GM19193 (cell line): Measurements from ENCODE around the gene SLC39A5.
A peak's percentile ranks its signal among the peaks of the same experiment; 100 is the strongest.

Source experiments
- POLR2A ChIP-seq: IDR thresholded peaks from 4 replicates; pipeline ENCODE4 v1.6.1; 2011; ENCODE audit not compliant: insufficient read depth, insufficient read length; ENCODE audit errors: extremely low read depth

Gene SLC39A5

DNA sequence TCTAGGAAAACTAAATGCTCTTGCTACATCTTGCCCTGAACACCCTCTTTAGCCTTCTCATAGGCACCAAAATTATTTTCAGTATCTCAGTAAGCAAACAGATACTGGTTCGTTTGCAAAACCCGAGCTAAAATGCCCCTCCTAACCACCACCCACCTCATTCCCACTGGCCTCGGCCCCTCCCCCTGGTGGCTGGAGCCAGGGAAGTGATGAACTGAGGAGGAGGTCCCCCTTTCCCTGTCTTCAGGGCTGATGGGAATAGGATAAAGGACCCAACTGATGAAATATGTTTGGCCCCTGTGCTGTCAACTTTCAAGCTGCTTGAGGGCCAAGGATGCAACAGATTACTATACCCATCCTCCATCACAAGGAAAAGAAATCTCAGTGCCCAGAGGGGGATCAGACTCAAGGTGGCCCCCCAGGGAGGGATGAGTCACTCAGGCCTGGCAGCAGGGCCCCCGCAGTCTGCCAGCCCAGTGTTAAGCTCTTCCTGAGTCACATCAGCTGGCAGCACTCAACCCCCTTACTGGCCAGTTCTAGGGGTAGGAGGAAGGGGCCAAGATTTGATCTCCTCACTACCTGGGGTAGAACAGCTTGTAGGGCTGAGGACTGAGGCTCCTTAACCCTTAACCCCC, 26.6 kb downstream of the SLC39A5 start:
- TF ChIP-seq POLR2A, result no peak

DNA sequence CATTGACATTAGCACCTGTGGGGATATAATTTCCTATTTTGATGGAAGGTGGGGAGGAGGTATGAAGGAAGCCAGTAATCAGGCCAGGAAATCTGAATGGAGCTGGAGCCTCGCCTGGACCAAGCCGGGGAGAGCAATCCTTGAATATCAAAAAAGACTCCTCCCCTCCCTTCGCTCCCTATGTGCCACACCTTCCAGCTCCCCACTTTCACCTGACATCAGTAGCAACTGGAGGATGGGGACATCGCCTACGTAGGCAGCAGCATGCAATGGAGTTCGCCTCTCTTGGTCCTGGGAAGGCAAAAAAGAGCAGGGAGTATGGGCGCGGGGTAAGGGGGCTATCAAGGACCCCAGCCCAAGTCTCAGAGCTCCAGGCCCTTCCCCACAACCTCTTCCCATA, 27.2 kb downstream of the SLC39A5 start:
- TF ChIP-seq POLR2A, result no peak

DNA sequence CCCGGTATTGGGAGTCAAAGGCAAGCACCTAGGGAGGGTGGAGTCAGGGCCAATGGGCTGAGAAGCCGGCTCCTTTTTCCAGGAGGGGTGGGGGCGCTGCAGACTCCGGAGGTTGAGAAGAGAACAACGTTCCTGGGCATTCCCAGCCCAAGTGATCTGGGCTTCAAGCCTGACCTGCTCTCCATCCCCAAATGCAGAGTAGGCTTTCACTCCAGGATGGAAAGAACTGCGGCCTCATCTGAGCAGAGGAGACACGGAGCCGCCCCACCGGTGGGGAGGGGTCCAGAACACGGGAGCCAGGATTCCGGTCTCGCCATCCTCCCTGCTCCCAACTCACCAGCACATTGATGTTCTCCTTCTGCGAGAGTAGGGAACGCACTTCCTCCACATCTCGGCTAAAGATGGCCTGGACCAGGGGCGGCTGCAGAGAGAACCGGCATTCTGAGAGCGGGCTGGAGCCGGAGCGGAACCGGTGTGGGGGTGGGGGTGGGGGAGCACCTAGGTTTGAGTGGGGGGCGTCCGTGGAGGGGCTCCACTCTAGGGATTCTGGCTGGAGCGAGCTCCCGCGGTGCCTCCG, 27.7 kb downstream of the SLC39A5 start:
- TF ChIP-seq POLR2A, result no peak

DNA sequence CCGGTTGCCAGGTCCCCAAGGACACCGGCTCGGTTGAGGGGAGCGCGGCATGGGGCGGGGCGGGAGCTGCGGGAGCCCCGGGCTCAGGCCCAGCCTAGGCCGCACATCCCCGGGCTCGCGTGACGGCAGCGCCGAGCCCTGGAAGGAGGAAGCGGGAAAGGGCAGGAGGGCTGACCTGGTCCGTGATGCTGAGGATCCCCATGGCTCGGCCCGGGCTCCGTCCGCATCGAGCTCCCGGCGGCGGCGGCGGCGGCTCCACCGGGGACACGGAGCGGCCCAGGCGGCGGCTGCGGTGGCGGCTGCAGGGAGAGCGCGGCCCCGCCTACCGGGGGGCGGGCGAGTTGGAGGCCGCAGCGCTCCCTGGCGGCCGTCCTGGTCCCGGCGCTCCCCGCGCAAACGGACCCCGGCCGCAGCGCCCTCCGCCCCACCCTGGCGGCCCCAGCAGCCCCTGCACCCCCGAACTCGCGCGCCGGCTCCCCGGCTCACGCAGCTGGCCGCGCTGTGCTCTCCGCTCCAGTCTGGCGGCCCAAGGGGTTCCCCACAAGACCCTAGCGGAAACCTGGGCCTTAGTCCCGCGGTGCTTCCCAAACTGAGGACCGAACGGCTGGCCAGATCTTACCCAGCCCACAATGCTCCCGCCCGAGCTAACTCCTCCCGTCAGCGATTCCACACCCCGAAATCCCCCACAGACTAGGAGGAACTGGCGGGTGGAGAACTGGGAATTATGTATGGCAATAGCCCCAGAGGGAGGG, 28.4 kb downstream of the SLC39A5 start, which contains the start of gene ANKRD52:
Gene ANKRD52, minus strand, starts transcription at position 317 of the 752 bp plus-strand sequence. Its CDS starts 115 bp downstream, at position 202.
- TF ChIP-seq POLR2A, result peak; percentile 63

DNA sequence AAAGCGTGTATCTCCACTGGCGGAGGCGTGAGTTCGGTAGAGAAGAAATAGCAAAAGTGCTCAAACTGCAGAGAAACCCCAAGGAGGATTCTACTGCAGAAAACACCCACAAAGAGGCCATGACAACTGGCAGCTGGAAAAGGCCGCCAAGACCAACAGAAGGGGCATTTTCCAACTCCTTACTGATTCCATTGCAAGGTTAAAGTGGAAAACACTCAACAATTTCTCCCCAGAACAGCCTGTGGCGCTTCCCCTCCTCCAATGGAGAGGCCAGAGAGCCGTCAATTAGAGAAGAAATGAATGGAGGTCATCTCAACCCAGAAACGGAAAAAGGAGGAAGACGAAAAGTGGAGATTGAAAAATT, 29.0 kb downstream of the SLC39A5 start:
- no peak for TF ChIP-seq POLR2A

DNA sequence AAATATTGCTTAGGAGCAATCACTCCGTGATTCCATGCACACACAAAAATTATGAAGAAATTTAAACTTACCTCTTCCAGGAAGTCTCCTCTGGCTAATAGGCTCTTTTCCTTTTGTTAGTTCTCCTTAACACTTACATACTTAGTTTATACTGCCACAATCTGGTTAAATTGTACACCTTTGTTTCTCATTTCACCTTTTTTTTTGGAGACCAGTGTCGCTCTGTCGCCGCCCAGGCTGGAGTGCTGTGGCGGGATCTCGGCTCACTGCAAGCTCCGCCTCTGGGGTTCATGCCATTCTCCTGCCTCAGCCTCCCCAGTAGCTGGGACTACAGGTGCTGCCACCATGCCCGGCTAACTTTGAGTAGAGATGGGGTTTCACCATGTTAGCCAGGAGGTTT, 30.5 kb downstream of the SLC39A5 start:
- no peak for TF ChIP-seq POLR2A

DNA sequence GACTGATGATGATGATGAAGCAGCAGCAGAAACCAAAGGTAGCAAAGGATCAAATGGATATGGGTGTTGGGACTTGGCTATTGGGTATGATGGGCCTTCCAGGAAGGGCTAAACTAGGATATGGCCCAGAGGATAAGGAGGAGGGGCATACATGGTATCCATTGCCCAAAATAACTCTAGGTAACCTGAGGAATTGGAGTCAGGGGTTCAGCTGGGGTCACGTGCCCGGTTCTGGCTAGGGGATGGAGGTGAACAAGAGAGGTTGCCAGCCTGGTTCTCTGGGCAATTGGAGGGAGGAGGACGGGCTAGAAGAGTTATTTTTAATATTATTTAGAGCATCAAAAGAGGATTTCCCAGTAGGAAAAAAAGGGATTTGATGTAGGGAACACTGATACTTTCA, 31.1 kb downstream of the SLC39A5 start:
- no peak for TF ChIP-seq POLR2A

DNA sequence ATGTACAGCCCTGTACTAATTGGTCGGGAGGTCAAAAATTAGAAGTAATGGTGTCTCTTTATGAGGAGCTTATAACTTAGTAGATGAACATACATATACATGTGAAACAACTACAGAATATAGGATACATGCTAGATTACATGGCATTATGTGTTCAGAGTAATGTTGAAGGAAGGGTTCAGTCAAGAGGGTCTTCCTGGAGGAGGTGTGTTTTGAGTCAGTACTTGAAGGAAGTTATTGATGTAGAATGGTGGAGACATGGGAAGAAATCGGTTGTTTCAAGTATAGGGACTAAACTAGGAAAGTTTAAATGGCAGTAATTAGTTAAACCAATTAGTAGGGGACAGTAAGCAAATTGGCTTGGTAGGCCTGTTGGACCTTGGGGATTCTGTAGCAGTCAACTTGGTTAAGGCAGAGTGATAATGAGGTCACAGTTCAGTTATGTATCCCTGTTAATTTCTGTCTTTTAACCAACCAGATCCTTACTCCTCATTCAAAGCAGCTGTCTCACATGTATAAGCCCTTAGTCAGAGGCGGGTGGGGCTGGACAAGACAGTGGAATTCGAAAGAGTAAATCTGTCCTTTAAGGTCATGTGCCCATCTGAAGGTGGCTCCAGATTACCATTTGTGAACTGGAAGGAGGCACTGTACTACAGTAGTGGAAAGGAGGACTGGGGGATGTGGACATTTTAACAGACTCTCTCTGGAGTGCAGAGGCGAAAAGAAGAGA, 31.8 kb downstream of the SLC39A5 start:
- no peak for TF ChIP-seq POLR2A

DNA sequence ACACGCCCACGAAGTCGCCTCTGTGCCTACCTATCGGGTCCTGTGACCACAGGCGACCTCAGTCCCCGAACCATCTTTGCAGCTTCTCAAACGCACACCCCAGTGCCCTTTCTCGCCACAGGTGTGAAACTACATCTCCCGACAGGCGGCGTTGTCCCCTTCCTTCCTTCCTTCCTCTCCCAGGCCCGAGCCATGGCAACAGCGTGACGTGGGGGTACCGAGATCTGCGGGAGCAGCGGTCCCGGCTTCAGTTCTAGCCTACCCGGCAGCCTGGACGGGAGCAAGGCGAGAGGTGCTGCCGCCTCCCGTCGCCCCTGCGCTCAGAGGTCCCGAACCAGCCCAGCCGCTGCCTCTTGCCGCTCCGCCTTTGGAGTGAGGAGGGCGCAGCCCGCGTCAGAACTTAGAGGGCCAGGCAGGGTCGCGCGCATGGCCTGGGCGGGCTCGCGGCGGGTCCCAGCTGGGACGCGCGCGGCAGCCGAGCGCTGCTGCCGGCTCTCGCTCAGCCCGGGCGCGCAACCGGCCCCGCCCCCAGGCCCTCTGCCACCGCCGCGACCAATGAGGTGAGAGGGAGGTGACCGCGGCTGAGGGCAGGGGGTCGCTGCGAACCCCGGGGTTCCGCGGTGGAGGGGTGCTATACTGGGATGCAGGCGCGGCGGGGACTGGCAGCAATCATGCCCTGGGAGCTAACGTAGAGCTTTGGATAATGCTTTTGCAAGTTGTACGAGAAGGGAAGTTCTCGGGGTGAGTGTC, 37.0 kb downstream of the SLC39A5 start, which contains the start of gene COQ10A:
Gene COQ10A, plus strand, starts transcription at position 250 of the 750 bp plus-strand sequence. Its CDS starts 177 bp downstream, at position 427.
- peak; percentile 91 for TF ChIP-seq POLR2A

DNA sequence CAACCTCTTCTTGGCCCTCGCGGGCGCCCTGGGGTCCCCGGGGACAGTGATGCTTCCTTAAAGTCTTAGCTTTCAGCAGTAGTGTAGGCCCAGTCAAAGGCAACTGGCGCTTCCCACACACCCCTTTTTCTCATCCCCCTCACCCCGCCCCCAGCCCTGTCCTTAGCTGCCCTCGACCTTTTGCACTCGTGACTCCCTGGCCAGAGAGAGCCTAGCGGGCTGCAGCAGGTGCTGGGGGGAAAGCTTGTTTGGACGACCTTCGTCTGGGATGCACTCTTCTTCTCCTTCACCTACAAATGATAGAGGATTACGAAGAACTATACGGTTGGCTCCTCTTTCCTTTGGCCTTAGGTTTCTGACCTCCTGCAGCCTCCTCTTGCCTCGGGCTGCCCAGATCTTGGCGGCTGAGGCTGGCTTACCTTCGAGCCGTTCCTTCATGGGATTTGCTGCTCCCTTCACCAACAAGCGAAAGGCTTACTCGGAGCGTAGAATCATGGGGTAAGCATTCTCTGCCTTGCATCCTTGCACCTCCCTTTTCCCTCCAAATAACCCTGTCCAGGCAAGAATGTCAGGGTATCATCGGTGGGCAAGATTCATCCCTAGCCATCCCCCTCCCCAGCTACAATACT, 37.7 kb downstream of the SLC39A5 start:
- TF ChIP-seq POLR2A, result no peak

DNA sequence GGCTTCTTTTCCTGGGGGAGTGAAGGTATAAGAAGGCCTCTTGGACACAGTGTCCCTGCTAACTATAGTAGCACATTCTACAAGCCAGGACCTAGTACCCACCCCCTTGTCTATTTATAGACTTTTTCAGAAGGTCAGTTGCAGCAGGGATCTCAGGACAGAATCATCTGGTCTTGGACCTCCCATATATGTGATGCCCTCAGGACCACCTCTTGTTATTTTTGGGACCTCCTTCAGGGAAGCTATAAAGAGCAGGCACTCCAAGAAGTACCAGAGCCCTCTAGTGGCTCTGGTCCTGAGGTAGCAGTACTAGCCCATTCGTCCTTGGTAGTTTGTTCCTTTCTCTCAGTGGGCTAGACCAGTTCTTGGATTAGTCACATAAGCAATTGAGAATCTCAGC, 41.2 kb downstream of the SLC39A5 start:
- no peak for TF ChIP-seq POLR2A

DNA sequence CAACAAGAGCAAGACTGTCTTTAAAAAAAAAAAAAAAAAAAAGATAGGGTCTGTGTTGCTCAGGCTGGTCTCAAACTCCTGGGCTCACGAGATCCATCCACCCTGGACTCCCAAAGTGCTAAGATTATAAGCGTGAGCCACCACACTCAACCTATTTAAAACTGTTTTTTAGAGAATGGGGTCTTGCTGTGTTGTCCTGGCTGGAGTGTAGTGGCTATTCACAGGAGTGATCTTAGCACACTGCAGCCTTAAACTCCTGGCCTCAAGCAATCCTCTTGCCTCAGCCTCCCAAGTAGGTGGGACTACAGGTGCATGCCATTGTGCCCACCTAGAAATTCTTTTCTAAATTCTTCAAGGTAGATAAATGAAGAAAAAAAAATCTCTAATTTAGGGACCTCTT, 44.4 kb downstream of the SLC39A5 start:
- TF ChIP-seq POLR2A, result no peak

DNA sequence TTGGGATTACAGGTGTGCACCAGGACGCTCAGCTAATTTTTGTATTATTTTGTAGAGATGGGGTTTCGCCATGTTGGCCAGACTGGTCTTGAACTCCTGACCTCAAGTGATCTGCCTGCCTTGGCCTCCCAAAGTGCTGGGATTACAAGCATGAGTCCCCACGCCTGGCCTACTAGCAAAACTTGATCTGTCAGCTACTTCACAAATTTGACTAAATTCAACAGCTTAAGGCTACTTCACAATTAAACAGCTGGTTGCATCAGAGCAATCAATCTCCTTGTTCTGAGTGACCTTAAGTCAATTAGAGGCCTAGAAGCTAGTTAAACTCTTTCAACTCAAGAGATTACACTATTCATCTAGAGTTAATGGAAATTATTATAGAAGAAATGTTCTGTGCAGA, 49.1 kb downstream of the SLC39A5 start:
- TF ChIP-seq POLR2A, result no peak

DNA sequence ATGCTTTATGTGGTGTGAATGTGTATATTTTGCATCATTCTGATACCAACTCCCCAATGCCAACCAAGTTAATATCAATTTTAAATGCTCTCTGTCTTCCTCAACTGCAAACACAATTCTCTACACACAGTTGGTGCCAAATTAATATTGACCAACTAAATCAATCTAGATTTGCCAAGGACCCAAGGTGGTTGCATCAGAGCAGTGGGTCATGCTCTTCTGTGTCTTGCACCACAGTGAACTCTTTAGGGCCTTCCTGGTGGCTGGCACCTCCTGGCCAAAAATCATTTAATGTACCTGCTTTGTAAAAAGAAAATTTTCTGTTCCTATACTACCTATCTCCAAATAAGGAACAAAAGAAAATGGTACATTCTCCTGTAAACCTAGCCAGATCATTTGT, 51.0 kb downstream of the SLC39A5 start:
- no peak for TF ChIP-seq POLR2A

DNA sequence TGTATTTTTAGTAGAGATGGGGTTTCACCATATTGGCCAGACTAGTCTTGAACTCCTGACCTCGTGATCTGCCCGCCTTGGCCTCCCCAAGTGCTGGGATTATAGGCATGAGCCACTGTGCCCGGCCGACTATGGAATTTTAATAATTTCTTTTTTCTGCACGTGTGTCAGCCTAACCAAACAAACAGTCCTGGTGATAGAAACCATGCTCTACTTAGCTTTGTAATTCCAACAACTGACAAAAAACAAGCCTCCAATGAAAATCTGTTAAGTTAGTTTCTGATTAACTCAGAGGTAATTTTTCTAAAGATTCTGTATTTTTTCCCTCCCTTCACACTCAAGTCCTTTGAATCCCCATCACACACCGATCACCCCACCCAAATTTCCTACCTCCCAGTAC, 52.2 kb downstream of the SLC39A5 start:
- no peak for TF ChIP-seq POLR2A

DNA sequence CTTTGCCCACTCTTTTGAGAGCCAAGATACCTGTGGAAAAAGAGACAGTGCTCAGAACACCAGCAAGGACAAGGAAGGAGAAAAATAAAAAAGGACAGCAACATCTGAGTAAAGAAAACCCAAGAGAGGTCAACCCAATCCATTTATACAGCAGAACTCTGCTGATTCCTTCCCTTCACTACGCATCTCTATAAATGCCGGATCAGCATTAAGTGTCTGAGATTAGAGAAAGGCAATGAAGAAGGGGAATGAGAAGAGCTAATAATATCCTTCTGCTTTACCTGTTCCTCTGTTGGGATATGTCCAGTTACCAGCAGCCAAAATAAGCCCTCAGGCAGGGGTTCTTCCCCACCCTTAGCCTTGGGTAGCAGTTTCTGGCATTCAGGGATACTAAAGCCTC, 52.7 kb downstream of the SLC39A5 start:
- no peak for TF ChIP-seq POLR2A
